H1 (cell line): ENCODE data around the gene PCDHB7.

Experiments used
- ATF3 ChIP-seq: IDR thresholded peaks from 2 replicates; pipeline ENCODE4 v1.6.1; 2011; ENCODE audit warnings: low read depth, mild to moderate bottlenecking, low read length; ENCODE audit not compliant: insufficient read depth
- EP300 ChIP-seq, 2 experiments: IDR thresholded peaks; 1 replicate in 1 of 2; 2 replicates in 1 of 2; pipeline ENCODE4 v1.6.1; 2011 to 2012; ENCODE audit warnings: low read depth in 2 of 2, low read length in 2 of 2, mild to moderate bottlenecking in 2 of 2, borderline replicate concordance in 1 of 2, inconsistent platforms in 1 of 2, moderate library complexity in 1 of 2
- EZH2 ChIP-seq: fragments of 200-600 bp; sonication (generic); IDR thresholded peaks from 2 replicates; pipeline ENCODE4 v1.7.1; 2012; ENCODE audit warnings: low read depth, mild to moderate bottlenecking, moderate library complexity, low read length, inconsistent platforms; ENCODE audit not compliant: severe bottlenecking
- FOSL1 ChIP-seq: IDR thresholded peaks from 2 replicates; pipeline ENCODE4 v1.6.1; 2011; ENCODE audit warnings: mild to moderate bottlenecking, low read depth, low read length, moderate library complexity; ENCODE audit not compliant: insufficient read depth
- JUN ChIP-seq: IDR thresholded peaks from 2 replicates; pipeline ENCODE4 v1.6.1; 2011; ENCODE audit warnings: low read depth, mild to moderate bottlenecking, improper control_type of control experiment, low read length
- POLR2A ChIP-seq, 2 experiments: IDR thresholded peaks; 1 replicate in 1 of 2; 2 replicates in 1 of 2; pipeline ENCODE4 v1.6.1; 2011; ENCODE audit warnings: low read depth in 2 of 2, low read length in 2 of 2, mild to moderate bottlenecking in 2 of 2; ENCODE audit errors: control extremely low read depth in 1 of 2
- POLR2AphosphoS5 ChIP-seq: IDR thresholded peaks from 2 replicates; pipeline ENCODE4 v1.6.1; 2011; ENCODE audit warnings: low read depth, low read length
- RFX5 ChIP-seq: IDR thresholded peaks from 2 replicates; pipeline ENCODE4 v1.6.1; 2011; ENCODE audit warnings: low read depth, low read length, improper control_type of control experiment, borderline replicate concordance
- SIN3A ChIP-seq, 2 experiments: IDR thresholded peaks in 1 of 2; conservative IDR thresholded peaks in 1 of 2; 2 replicates each; pipeline ENCODE4 v1.6.1; 2011 to 2012; ENCODE audit warnings: low read length in 2 of 2, improper control_type of control experiment in 1 of 2, low read depth in 1 of 2, mild to moderate bottlenecking in 1 of 2
- TCF12 ChIP-seq: IDR thresholded peaks from 2 replicates; pipeline ENCODE4 v1.6.1; 2011; ENCODE audit warnings: low read depth, mild to moderate bottlenecking, low read length
- TF ChIP-seq, protein P1 (sequence below): IDR thresholded peaks from 2 replicates; pipeline ENCODE4 v1.6.1; 2012; ENCODE audit warnings: inconsistent platforms
- TF ChIP-seq, protein P2 (sequence below), 3 experiments: IDR thresholded peaks; 1 replicate in 2 of 3; 2 replicates in 1 of 3; pipeline versions ENCODE4 v1.5.1 to v1.6.1; 2011; ENCODE audit warnings: low read length in 3 of 3, mild to moderate bottlenecking in 3 of 3, inconsistent platforms in 2 of 3, low read depth in 1 of 3, moderate library complexity in 1 of 3; ENCODE audit not compliant: insufficient read depth in 1 of 3; ENCODE audit errors: control extremely low read depth in 1 of 3

GRCh38 chr5:141175933-141176332 lies 3.5 kb downstream of the PCDHB7 start:
- TF ChIP-seq POLR2A (IDR thresholded peaks at IDR 0.05; ENCODE audit: control extremely low read depth in 1 of 2, low read depth in 2 of 2, low read length in 2 of 2) (no peak), RFX5 (no peak), FOSL1 (no peak), EZH2 (no peak), JUN (no peak), POLR2AphosphoS5 (no peak), TCF12 (no peak), SIN3A (conservative IDR thresholded peaks at IDR 0.05 in 1 of 2, IDR thresholded peaks at IDR 0.05 in 1 of 2; ENCODE audit: low read depth in 1 of 2, low read length in 2 of 2) (no peak), EP300 (IDR thresholded peaks at IDR 0.05; ENCODE audit: borderline replicate concordance in 1 of 2, low read depth in 2 of 2, low read length in 2 of 2) (no peak), ATF3 (no peak)
- TF ChIP-seq, protein P1, sequence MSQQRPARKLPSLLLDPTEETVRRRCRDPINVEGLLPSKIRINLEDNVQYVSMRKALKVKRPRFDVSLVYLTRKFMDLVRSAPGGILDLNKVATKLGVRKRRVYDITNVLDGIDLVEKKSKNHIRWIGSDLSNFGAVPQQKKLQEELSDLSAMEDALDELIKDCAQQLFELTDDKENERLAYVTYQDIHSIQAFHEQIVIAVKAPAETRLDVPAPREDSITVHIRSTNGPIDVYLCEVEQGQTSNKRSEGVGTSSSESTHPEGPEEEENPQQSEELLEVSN: no peak
- TF ChIP-seq, protein P2, sequence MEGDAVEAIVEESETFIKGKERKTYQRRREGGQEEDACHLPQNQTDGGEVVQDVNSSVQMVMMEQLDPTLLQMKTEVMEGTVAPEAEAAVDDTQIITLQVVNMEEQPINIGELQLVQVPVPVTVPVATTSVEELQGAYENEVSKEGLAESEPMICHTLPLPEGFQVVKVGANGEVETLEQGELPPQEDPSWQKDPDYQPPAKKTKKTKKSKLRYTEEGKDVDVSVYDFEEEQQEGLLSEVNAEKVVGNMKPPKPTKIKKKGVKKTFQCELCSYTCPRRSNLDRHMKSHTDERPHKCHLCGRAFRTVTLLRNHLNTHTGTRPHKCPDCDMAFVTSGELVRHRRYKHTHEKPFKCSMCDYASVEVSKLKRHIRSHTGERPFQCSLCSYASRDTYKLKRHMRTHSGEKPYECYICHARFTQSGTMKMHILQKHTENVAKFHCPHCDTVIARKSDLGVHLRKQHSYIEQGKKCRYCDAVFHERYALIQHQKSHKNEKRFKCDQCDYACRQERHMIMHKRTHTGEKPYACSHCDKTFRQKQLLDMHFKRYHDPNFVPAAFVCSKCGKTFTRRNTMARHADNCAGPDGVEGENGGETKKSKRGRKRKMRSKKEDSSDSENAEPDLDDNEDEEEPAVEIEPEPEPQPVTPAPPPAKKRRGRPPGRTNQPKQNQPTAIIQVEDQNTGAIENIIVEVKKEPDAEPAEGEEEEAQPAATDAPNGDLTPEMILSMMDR (IDR thresholded peaks at IDR 0.05; ENCODE audit: control extremely low read depth in 1 of 3, insufficient read depth in 1 of 3, low read depth in 1 of 3, low read length in 3 of 3): no peak
